ENCODE measurements around the gene NKIRAS1.

- TF ChIP-seq CBFB (CRISPR knock-in tag; IDR thresholded peaks at IDR 0.05; ENCODE audit: low read depth) (no peak), CTCF (IDR thresholded peaks at IDR 0.05) (no peak), TEAD4 (CRISPR knock-in tag; IDR thresholded peaks at IDR 0.05) (no peak), E2F4 (CRISPR knock-in tag; IDR thresholded peaks at IDR 0.05; ENCODE audit: borderline replicate concordance, low read depth) (no peak), E2F1 (CRISPR knock-in tag; IDR thresholded peaks at IDR 0.05) (no peak), USF1 (CRISPR knock-in tag; IDR thresholded peaks at IDR 0.05) (no peak), ATF3 (CRISPR knock-in tag; conservative IDR thresholded peaks at IDR 0.05) (no peak), NR1H2 (CRISPR knock-in tag; IDR thresholded peaks at IDR 0.05) (no peak), FOXJ3 (CRISPR knock-in tag; IDR thresholded peaks at IDR 0.05; ENCODE audit: borderline replicate concordance) (no peak)
Measured at GRCh38 chr3:23937296-23937695, 20.5 kb upstream of the NKIRAS1 start.

All from WTC11 (cell line).